ENCODE data around the gene PSMA5. TPM values are rescaled to one million over a fixed set of nuclear protein-coding genes. Genes with fewer than 3 reads are reported as not detected.

PSMA5 gene
- total RNA-seq, 2 experiments from 2014 or later, result 53.3 to 152 TPM

DNA sequence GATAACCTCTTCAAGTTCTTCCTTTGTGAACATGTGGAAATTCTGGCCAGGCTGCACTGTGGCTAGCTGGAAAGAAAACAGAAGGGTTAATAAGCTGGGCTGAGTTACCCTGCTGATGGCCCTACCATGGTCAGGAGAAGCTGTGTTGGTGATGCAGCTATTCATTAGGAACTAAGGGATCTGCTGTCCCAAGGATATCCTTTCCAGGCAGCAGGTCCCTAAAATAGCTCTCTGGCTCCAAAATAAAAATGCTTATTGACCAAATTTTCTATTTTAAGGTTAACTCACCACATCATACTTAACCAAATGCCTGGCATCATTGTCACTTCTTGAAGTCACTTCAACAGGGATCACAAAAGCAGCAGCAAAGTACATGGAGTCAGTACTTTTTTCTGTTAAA is 24.2 kb downstream of the PSMA5 start:
- no peak overlapping the region for H3K4me2 ChIP-seq (ENCODE audit: low read length)
- no peak for DNase-seq (ENCODE audit: low spot score)
- peaks cover 22% of the 10 kb centered on the region for H3K4me1 ChIP-seq (ENCODE audit: insufficient read depth, low read length, poor library complexity, severe bottlenecking)
- no peak overlapping the region for H3K4me3 ChIP-seq (ENCODE audit: low read depth, low read length, poor library complexity, severe bottlenecking)
- no peak overlapping the region for H2AFZ ChIP-seq (ENCODE audit: low read length)
- peaks cover 74% of the 10 kb centered on the region for H3K36me3 ChIP-seq (ENCODE audit: insufficient read depth, low read length)
- no TSS peak for BruUV-seq (replicated peaks)
- TF ChIP-seq, protein P1, sequence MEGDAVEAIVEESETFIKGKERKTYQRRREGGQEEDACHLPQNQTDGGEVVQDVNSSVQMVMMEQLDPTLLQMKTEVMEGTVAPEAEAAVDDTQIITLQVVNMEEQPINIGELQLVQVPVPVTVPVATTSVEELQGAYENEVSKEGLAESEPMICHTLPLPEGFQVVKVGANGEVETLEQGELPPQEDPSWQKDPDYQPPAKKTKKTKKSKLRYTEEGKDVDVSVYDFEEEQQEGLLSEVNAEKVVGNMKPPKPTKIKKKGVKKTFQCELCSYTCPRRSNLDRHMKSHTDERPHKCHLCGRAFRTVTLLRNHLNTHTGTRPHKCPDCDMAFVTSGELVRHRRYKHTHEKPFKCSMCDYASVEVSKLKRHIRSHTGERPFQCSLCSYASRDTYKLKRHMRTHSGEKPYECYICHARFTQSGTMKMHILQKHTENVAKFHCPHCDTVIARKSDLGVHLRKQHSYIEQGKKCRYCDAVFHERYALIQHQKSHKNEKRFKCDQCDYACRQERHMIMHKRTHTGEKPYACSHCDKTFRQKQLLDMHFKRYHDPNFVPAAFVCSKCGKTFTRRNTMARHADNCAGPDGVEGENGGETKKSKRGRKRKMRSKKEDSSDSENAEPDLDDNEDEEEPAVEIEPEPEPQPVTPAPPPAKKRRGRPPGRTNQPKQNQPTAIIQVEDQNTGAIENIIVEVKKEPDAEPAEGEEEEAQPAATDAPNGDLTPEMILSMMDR (conservative IDR thresholded peaks at IDR 0.05; ENCODE audit: low read length), result no peak
- TF ChIP-seq EZH2phosphoT487 (IDR thresholded peaks at IDR 0.05; ENCODE audit: borderline replicate concordance, low read depth, low read length), result no peak
- H3K9me3 ChIP-seq (ENCODE audit: low read length), result no peaks in the 10 kb centered on the region
- intact Hi-C loops (cut with micrococcal nuclease; ENCODE audit: unreplicated experiment), result no loop called here
- no peaks in the 10 kb centered on the region for H3K9me2 ChIP-seq (ENCODE audit: insufficient read depth, low read length)
- H3K79me2 ChIP-seq (ENCODE audit: insufficient read depth, low read depth, low read length), result peaks cover 9% of the 10 kb centered on the region; the same call in 1 of the 2 replicates
- CTCF ChIA-PET (ENCODE audit: unreplicated experiment), result no interaction called here
- H3K27ac ChIP-seq (ENCODE audit: low read depth, low read length, poor library complexity, severe bottlenecking), result no peak overlapping the region
- POLR2A ChIA-PET, result interaction anchor here (0.7 to 1.9 kb wide), 5 partner anchors 13 to 177 kb away, joined by 3 to 7 read pairs (median 4); no protein-coding TSS in a partner anchor
- H4K20me1 ChIP-seq (ENCODE audit: insufficient read depth, low read length), result peaks cover 6% of the 10 kb centered on the region; the same call in 1 of the 2 replicates

DNA sequence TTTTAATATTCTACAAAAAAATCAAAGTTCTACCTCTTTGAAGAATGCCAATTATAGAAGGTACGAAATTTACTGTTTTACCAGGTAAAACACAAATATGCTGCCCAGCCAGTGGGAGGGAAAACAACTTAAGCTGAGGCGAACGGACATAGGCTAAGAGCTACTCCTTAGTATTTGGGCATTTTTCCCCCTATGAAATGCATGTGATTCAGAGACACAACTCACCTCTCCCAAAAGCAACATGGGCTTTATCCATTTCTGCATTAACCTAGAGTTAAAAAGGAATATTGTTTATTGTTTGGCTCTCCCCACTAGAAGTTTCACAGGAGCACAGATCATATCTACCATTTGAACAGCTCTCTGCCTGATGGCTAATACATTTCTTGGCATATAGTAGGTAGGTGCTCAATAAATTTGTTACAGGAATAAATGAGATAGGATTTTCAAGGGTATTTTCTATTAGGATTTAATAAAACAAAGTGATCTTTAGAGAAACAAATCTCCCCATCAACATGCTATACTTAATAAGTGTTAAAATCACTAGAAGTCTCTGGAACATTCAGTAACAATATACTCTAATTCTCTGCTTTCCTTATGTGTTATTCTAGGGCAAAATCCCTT is 26.1 kb downstream of the PSMA5 start:
- Histone ChIP-seq H2AFZ (ENCODE audit: low read length) (no peak overlapping the region), H3K79me2 (ENCODE audit: insufficient read depth, low read depth, low read length) (peaks cover 27% of the 10 kb centered on the region; the same call in 1 of the 2 replicates), H4K20me1 (ENCODE audit: insufficient read depth, low read length) (peaks cover 6% of the 10 kb centered on the region; the same call in 1 of the 2 replicates), H3K4me3 (ENCODE audit: low read depth, low read length, poor library complexity, severe bottlenecking) (no peak overlapping the region), H3K9me3 (ENCODE audit: low read length) (no peaks in the 10 kb centered on the region), H3K4me1 (ENCODE audit: insufficient read depth, low read length, poor library complexity, severe bottlenecking) (peaks cover 35% of the 10 kb centered on the region), H3K4me2 (ENCODE audit: low read length) (no peak overlapping the region), H3K27ac (ENCODE audit: low read depth, low read length, poor library complexity, severe bottlenecking) (no peak overlapping the region), H3K36me3 (ENCODE audit: insufficient read depth, low read length) (peaks cover 56% of the 10 kb centered on the region), H3K9me2 (ENCODE audit: insufficient read depth, low read length) (no peaks in the 10 kb centered on the region)
- no peak for DNase-seq (ENCODE audit: low spot score)
- no TSS peak for BruUV-seq (replicated peaks)
- POLR2A ChIA-PET, result interaction anchor here (0.9 to 6.4 kb wide), 5 partner anchors 9 to 146 kb away, joined by 3 to 55 read pairs (median 10); partner anchors contain the start of gene PSRC1
- CTCF ChIA-PET (ENCODE audit: unreplicated experiment), result interaction anchor here (1.8 kb wide), 2 partner anchors 117 to 136 kb away, joined by 4 to 5 read pairs; partner anchors contain the start of gene PSRC1
- TF ChIP-seq, protein P1 (conservative IDR thresholded peaks at IDR 0.05; ENCODE audit: low read length), result no peak
- TF ChIP-seq EZH2phosphoT487 (IDR thresholded peaks at IDR 0.05; ENCODE audit: borderline replicate concordance, low read depth, low read length), result no peak
- intact Hi-C loops (cut with micrococcal nuclease; ENCODE audit: unreplicated experiment), result no loop called here

Measured in OCI-LY7 (cell line).